Suppressor macrophage (primary cell): ENCODE data around the gene PANX2.
"Not testable (repeated sequence)": the region's sequence is repeated elsewhere in the genome, so short reads cannot be mapped to it uniquely, and the experiment has no call there.

Source experiments
- DNase-seq, 4 experiments: peaks; one replicate each; pipeline ENCODE4 v3.0.0-alpha.2; 2020 to 2022

The PANX2 gene

DNA sequence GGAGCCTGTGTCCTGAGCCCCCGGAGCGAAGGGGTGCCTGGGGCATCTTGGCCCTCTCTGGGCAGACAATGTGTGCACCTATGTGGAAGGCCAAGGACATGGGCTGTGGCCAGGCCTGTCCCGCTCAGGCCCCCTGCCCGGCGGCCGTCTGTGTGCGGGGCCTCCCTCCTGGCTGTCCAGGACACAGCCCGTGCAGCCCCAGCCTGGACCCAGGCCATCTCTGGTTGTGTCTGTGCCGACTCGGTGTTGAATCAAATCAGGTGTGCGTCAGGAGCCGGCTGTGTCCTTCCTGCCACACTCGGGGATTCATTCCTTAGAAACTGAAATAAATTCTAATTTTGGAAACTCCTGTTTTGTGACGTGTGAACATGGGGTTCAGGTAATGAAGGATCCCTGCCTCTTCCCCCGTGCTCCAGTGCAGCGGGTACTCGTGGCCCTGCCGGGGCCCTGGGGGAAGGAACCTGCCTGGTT, 28.8 kb downstream of the PANX2 start:
- DNase-seq, result no peak

DNA sequence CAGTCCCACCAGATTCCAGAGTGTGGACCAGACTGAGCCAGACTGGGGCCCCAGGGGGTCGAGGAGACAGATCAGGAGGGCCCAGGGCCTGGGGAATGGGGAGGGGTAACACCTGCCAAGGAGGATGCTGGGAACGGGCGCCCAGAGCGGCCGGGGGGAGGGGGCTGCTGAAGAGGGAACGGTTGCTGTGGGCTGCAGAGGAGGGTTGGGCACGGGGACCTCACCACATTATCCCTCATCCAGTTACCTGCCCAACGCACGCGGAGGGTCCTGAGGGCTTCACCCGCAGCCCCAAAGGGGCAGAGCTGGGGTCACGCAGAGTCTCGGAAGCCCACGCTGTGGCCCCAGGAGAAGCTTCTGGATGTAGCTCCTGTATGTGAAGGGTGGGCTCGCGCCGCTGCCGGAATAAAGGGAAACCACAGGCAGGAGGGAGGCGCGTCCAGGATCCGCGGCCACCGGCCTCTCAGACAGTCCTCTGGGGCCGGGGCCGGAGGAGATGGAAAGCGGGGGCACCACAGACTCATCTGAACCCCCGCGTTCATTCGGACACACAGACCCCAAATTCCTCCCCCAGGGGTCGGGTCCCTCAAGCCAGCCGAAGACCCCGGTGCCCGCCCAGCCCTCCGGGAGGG, 29.4 kb downstream of the PANX2 start:
- DNase-seq, result peak in 3 of 4 experiments; percentile 28 to 59 (median 32)

DNA sequence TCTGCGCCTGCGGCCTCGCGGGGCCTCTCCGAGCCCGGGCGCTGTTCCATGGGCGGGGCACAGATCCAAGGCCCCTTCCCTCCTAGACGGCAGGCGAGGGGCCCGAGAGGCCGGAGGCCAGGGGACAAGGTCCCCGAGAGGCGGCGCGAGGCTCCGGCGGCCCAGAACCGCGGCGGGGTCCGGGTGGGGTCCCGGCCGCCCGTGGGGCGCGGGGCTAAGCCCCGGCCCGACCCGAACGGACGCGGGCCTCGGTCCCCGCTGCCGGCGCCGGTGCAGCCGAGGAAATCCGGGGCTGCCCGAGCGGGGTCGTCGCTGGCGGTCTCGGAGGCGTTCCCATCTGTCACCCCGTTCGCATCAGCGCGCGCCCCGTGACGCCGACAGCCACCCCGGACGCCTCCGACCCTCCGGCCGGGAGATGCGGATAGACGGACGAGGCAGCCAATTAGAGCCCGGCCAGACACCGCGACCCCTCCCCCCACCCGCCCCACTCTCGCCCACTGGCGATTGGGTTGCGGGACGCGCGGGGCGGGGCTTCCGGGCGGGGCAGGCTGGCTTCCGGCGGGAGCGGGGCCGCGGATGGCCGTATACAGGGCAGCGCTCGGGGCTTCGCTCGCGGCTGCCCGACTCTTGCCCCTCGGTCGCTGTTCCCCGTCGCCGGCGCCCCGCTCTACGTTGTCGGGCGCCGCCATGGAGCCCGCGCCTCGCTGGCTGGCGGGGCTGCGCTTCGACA, 30.1 kb downstream of the PANX2 start, which contains the start of gene SELENOO:
SELENOO (plus strand) TSS at position 551 of the 730 bp plus-strand sequence; CDS start at position 577, 26 bp downstream.
- peak; percentile 92 to 97 (median 95) for DNase-seq

DNA sequence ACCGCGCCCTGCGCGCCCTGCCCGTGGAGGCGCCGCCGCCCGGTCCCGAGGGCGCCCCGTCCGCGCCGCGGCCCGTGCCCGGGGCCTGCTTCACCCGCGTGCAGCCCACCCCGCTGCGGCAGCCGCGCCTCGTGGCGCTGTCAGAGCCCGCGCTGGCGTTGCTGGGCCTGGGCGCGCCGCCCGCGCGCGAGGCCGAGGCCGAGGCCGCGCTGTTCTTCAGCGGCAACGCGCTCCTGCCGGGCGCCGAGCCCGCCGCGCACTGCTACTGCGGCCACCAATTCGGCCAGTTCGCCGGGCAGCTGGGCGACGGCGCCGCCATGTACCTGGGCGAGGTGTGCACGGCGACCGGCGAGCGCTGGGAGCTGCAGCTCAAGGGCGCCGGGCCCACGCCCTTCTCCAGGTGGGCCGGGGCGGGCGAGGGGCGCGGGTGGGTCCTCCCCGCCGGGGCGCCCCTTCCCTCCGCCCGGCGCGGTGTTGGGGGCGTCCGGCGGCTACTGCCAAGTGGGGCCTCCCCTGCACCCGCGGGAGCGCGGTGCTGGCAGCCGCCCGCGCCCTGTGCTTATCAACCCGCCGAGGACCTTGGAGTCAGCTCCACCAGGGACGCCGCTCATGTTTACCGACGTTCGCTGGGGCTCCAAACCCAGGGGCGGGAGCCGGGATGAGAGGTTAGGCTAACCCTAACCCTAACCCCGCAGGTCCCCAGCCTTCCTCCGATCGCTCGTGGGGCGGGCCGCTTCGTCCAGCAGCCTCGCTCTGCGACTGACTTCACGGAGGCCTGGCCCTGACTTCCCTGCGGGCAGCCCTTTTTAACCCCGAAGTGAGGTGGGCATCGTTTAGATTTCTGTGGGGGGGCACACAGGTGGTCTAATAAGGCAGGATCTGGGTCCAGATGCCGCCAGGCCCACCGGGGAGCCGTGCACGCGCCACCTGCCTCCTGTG, 30.9 kb downstream of the PANX2 start:
- DNase-seq, result peak in 3 of 4 experiments; percentile 40 to 69 (median 49)

DNA sequence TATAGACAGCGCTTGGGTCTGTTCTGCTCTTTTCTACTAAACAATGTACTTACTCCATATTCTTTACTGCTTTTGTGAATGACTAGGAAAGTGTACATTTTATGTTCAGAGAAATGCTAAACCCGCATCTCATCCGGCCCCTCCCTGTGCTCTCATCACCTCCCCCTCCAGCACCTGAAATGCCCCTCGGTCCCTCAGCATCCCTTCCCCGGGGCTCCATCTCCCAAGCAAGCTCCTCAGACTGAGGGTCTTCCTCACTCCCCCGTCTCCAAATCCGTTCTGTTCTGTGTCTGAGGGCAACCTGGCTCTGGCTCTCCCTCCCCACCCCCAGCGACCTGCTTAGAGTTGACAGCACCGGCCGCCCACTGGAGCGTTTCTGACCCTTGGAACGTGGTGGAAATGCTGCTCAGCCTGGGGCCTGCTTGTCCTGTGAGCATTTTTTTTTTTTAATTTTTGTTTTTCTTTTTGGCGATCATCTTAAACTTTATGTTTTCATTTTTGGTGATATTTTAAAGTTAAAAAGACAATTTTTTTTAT, 31.7 kb downstream of the PANX2 start:
- no peak for DNase-seq

DNA sequence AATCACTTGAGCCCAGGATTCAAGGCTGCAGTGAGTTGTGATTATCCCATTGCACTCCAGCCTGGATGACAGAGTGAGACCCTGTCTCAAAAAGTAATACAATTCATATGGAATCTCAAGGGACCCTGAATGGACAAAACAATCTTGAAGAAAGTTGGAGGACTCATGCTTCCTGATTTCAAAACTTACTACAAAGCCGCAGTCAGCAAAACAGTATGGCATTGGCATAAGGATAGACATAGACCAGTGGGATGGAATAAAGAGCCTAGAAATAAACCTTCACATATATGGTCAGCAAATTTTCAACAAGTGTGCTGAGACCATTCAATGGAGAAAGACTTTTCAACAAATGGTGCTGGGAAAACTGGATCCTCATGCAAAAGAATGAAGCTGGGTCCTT, 32.8 kb downstream of the PANX2 start:
- no peak for DNase-seq

DNA sequence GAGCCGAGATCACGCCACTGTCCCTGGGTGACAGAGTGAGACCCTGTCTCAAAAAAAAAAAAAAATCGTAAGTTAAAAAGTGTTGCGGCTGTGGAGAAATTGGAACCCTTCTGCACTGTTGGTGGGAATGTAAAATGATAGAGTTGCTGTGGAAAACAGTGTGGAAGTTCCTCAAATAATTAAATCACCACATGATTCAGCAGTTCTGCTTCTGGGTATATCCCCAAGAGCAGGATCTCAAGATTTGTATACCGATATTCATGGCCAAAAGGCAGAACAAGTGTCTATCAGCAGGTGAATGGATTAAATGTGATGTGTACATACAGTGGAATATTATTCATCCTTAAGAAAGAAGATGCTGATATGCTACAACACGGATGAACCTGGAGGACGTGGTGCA, 34.0 kb downstream of the PANX2 start:
- DNase-seq, result peak in 3 of 4 experiments; percentile 33 to 73 (median 67)

DNA sequence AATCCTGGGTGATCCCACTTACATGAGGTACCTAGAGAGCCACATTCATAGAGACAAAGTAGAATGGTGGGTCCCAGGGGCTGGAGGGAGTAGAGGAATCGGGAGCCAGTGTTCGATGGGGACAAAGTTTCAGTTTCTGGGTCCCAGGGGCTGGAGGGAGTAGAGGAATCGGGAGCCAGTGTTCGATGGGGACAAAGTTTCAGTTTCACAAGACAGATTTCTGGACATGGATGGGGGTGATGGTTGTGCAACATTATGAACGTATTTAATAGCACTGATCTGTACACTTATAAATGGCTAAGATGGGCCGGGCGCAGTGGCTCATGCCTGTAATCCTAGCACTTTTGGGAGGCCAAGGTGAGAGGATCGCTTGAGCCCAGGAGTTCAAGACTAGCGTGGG, 34.5 kb downstream of the PANX2 start:
- DNase-seq, result not testable (repeated sequence)

DNA sequence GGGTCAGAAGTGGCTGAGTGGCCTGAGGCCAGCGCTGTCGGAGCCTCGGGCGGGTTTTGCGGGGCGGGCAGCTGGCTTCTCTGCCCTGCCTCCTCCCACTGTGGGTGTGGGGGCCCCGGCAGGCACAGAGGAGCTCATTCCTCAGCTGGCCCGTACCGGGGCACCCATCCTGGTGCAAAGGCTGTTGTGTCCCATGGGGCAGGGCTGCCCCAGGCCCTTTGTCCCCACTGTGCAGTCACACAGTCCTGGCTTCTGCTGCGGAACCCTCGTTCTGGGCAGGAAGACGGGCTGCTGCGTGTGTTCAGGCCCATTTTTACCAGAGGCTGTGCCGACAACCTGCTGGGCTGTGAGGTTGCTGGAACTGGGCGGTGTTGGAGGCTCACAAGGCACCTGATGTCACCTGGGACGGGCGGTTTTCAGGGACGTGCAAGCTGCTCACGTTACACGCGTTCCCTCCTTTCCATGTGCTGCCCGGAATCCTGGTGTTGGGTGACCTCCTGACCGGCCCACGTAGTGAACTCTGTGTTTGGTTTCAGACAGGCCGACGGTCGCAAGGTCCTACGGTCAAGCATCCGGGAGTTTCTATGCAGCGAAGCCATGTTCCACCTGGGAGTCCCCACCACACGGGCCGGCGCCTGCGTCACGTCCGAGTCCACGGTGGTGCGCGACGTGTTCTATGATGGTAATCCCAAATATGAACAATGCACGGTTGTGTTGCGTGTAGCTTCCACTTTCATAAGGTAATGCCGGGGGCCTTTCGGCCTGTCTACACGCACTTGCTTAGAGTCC, 35.4 kb downstream of the PANX2 start:
- no peak for DNase-seq

DNA sequence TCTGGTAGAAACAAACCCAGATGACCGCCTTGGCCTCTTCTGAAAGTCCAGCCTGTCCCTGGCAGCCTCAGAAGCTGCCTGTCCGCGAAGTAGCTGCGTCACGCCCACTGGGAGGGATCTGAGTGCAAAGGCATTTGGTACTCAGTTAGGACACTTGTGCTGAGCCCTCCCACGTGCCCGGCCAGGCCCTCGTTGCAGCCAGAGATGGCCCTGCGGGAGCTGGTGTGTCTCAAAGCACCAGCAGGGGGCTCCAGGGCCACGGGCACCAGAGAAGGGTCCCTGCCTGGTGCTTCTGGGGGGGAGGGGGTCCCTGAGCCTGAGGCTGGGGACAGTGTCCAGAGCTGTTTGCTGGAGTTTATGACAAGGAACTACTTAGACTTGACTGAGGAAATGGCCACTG, 36.1 kb downstream of the PANX2 start:
- DNase-seq, result peak; percentile 36 to 71 (median 52)

DNA sequence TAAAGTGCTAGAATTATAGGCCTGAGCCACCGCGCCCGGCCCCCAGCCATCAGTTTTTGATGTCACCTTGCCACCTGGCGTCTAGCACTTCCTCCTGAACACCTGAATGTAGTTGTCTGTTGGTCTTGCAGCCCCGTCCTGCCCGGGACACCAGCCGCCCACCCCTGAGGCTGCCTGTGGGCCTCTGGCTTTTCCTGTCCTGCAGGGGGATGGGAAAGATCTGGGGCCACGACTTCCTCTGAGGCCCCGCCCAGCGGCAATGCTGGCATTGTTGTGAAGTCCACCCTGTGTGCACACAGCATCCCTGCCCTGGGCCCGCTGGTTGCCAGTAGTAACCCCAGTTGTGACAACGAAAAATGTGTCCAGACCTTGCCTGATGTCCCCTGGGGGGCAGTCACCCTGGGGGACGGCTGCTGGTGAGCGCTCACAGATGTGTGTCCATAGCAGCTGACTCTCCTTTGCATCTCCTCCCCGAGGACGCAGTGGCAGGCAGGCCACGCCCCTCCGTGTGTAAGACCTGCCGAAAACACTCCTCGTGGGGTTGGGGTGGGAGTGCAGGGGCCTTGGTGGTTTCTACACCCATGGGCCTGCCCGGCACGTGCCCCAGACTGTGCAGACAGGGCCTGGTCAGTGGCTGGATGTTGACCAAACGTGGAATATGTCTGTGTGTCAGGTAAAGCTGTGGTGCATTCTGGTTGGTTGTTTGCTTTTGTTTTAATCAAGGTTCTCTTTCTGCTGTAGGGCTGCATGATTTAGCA, 37.0 kb downstream of the PANX2 start:
- DNase-seq, result no peak

DNA sequence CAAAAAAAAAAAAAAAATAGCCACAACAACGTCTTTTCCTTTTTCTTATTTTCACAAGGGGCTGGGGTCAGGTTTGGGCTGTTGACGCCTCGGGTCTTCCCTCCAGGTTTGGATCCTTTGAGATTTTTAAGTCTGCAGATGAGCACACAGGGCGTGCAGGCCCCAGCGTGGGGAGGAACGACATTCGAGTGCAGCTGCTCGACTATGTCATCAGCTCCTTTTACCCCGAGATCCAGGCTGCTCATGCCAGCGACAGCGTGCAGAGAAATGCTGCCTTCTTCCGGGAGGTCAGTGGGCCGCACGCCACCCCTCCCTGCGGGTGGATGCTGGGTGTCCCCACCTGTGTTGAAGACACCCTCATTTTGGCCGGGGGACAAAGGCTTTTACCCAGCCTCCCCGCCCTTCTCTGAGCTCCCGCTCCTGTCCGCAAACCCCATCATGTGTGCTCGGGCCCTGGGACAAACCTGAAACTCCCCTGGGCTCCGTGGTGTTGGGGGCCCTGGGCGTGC, 38.0 kb downstream of the PANX2 start:
- DNase-seq, result no peak

DNA sequence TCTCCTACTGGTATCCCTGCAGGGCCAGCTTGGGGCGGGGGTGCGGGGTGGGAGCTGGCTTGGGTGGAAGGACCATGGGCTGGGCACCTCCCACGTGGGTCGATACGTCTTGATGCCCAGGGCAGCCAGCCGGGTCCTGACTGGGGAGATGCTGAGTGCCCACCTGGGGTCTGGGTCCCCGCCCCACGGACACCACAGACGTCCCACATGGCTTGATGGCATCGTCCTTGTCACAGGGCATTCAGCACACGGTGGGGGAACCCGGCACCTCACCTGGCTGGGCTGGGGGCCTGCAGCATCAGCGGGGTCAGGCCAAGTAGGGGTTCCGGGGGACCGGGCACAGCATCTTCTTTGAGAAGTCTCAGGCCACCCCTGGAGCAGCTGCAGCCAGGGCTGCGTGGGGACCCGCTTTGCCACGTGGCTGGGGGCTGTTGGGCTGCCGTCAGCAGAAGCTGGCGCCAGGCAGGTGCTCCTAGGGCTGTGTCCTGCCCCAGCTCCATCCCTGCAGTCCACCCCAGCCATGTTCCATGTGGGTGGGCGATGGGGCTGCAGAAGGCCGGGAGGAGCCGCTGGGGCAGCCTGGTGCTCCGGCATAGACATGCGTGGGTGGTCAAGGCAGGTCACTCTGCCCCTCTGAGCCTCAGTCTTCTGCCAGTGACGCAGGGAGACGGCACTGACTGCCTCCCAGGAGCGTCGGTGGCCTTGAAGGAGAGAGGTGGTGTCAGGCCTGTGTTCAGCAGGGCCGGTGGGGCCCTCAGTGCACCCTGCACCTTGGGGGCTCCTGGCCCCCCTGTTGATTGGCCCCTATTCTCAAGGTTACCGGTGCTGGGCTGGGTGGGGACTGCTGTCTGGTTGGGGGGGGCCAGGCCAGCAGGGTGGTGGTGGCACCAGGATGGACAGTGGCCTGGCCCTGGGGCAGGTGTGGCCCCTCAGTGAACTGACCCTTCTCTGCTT, 38.7 kb downstream of the PANX2 start:
- no peak for DNase-seq

DNA sequence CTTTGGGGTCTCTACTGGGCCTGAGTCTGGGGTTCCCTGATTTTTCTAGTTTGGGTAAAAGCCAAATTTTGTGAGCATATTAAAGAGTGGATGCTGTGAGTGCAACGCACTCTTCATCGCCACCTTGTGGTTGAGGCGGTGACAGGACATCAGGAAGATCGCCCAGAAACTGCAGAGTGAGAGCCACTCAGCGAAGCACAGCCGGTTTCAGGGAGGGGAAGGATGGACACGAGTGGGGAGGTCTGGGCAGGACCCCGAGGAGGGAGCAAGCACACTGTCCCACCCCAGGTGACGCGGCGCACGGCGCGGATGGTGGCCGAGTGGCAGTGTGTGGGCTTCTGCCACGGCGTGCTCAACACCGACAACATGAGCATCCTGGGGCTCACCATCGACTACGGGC, 39.4 kb downstream of the PANX2 start:
- peak; percentile 72 to 86 (median 80) for DNase-seq

DNA sequence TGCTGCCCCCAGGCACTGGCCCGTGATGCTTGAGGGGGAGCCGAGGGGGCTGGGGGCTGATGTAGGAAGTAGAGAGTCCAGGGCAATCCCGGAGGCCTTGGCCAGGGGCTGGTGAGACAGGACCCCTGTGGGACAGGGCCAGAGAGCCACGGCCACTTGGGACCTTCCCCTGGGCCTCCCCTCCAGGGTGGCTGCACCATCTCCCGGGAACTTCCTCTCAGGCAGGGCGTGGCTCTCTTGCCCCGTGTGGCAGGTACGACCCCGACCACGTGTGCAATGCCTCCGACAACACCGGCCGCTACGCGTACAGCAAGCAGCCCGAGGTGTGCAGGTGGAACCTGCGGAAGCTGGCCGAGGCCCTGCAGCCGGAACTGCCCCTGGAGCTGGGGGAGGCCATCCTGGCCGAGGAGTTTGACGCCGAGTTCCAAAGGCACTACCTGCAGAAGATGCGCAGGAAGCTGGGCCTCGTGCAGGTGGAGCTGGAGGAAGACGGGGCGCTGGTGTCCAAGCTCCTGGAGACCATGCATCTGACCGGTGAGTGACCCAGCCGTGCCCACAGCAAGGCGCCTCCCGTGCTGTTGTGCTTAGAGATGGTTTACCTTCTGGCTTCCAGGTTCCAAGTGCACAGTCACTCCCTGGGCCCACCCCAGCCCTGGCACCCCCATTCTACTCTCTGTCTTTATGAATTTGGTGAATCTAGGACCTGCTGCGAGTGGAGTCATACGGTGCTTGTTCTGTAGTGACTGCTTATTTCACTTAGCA, 40.0 kb downstream of the PANX2 start:
- no peak for DNase-seq

DNA sequence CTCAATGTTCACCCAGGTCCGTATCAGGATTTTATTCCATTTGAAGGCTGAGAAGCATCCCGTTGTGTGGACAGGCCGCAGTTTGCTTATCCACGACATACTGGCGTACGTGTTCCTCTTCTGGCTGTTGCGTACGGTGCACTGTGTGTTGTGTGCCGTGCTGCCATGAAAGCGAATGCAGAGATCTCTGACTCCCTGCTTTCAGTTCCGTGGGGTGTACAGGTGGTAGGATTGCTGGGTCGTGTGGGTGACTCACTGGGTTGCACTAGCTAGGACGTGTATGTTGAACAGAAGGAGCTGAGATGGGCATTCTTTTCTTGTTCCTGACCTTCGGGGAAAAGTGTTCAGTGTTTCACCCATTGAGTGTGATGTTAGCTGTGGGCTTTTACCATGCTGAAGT, 40.6 kb downstream of the PANX2 start:
- no peak for DNase-seq

DNA sequence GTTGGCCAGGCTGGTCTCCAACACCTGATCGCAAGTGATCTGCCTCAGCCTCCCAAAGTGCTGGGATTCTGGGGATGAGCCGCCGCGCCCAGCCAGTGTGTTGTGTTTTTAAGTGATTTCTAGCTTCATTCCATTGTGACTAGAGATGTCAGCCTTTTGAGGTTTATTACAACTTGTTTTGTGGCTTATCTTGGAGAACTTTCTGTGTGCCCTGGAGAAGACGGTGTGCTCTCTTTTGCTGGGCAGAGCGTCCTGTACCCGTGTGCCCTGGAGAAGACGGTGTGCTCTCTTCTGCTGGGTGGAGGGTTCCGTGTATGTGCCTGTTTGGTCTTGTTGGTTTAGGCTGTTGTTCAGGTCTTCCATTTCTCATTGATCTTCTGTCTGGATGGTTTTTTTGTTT, 42.7 kb downstream of the PANX2 start:
- no peak for DNase-seq

DNA sequence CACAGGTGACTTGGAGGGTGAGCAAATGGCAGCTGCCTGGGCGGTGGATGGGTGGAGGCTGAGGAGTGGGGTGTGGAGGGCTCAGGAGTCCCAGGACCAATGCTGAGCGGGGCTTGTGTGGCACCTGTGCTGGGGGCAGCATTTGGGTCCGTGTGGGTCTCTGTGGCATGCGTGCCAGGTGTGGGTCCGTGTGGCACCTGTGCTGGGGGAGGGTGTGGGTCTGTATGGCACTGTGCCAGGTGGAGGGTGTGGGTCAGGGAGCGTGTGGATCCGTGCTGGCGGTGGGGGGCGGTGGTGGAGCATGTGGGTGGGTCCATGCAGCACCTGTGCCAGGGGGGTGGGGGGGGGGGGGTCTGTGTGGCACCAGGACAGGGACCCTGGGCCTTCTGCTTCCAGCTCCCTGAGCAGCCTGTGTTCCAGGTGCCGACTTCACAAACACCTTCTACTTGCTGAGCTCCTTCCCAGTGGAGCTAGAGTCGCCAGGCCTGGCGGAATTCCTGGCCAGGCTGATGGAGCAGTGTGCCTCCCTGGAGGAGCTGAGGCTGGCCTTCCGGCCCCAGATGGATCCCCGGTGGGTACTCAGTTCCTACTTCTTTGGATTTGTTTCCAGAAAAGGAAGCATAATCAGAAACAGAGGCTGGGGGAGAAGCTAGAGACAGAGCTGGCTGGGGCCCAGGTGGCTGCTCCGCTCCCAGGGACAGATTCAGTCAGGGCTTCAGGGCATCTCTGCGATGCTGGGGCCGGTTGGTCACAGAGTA, 44.9 kb downstream of the PANX2 start:
- no peak for DNase-seq
